A673 (cell line): ENCODE measurements around the gene KCNIP3.

ENCODE experiments used
- EZH2 ChIP-seq: fragments of 200-600 bp; sonication (generic); IDR thresholded peaks from 2 replicates; pipeline ENCODE4 v1.6.1; 2017; ENCODE audit warnings: borderline replicate concordance, low read depth, mild to moderate bottlenecking, mixed read lengths, antibody characterized with exemption, low read length; ENCODE audit not compliant: poor library complexity, severe bottlenecking
- TF ChIP-seq, protein P1 (sequence below): fragments of 300-800, 200-600 bp; sonication (generic); conservative IDR thresholded peaks from 2 replicates; pipeline ENCODE4 v1.5.1; 2017; ENCODE audit warnings: low read depth, mild to moderate bottlenecking, antibody characterized with exemption, low read length, moderate library complexity, mixed read lengths

DNA sequence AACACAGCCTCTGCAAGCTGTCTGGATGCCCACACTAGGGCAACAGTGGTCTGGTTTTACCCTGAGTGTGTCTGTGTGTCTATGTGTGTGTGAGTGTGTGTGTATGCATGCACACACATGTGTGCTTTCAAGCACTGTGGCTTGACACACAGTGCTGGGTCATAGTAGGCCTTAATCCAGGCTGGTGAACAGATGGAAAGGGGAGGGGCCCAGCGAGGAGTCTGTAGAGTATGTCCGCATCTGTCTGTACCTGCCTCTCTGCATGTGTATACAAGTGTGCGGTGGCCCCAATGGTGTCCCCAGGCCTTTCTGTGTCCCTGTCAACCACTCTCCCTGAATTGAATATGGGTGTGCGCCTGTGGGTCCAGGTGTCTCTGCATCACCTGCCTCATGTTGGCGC is 9.3 kb upstream of the KCNIP3 start:
- TF ChIP-seq, protein P1, sequence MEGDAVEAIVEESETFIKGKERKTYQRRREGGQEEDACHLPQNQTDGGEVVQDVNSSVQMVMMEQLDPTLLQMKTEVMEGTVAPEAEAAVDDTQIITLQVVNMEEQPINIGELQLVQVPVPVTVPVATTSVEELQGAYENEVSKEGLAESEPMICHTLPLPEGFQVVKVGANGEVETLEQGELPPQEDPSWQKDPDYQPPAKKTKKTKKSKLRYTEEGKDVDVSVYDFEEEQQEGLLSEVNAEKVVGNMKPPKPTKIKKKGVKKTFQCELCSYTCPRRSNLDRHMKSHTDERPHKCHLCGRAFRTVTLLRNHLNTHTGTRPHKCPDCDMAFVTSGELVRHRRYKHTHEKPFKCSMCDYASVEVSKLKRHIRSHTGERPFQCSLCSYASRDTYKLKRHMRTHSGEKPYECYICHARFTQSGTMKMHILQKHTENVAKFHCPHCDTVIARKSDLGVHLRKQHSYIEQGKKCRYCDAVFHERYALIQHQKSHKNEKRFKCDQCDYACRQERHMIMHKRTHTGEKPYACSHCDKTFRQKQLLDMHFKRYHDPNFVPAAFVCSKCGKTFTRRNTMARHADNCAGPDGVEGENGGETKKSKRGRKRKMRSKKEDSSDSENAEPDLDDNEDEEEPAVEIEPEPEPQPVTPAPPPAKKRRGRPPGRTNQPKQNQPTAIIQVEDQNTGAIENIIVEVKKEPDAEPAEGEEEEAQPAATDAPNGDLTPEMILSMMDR, result no peak
- TF ChIP-seq EZH2, result no peak
